K562 (cell line): ENCODE data around the gene NME4. TPM values are rescaled to one million over a fixed set of nuclear protein-coding genes. Genes with fewer than 3 reads are reported as not detected.

ENCODE experiments used
- ATAC-seq: fragments of 200-7000 bp; cut with Tn5 transposase; 3 replicates; pipeline ENCODE4 v1.9.1; 2020; ENCODE audit warnings: moderate library complexity
- BruUV-seq: library from RNA; stranded (reverse); fragments of 400-500 nt; replicated peaks from 2 replicates; lab custom pipeline; 2021; lab: Mats Ljungman, UMichigan
- CTCF ChIA-PET: fragments of 300-600 bp; formaldehyde crosslinking; extraction: SDS; loops from one replicate; lab custom pipeline; 2021; ENCODE audit warnings: low intra/inter-chr PET ratio; lab: Yijun Ruan, JAX
- POLR2A ChIA-PET: fragments of 300-600, 350-650 bp; sonication (Branson Sonifier 250); formaldehyde crosslinking; extraction: SDS; loops from one replicate; lab custom pipeline; 2021; ENCODE audit warnings: antibody characterized with exemption, inconsistent platforms; lab: Yijun Ruan, JAX
- DNase-seq, 4 experiments: peaks; one replicate each; pipeline versions ENCODE4 v3.0.0 to v3.0.0-alpha.2; 2011 to 2018; ENCODE audit warnings: low spot score in 3 of 4, mixed read lengths in 3 of 4; ENCODE audit errors: extremely low read depth in 1 of 4
- FAIRE-seq: peaks from 2 replicates; lab custom pipeline; 2011; peaks lifted over from hg19 to GRCh38; lab: Jason Lieb, UNC
- H2AFZ ChIP-seq: 2 replicates; pipeline ENCODE4 v1.6.0; 2011; ENCODE audit warnings: low read depth, low read length, control low read depth, inconsistent platforms
- H3K27ac ChIP-seq: fragments of 200-600 bp; 3 replicates; pipeline ENCODE4 v1.8.0; 2011; ENCODE audit warnings: low read depth, mild to moderate bottlenecking, control low read depth, inconsistent platforms, low read length, moderate library complexity, mixed read lengths; ENCODE audit errors: extremely low read depth
- H3K27me3 ChIP-seq, 2 experiments: fragments of 300-600 bp in 1 of 2; 2 replicates in 1 of 2; 3 replicates in 1 of 2; pipeline versions ENCODE4 v1.6.0 to v1.8.0; 2011; ENCODE audit warnings: inconsistent platforms in 2 of 2, low read length in 2 of 2, mild to moderate bottlenecking in 1 of 2, mixed read lengths in 1 of 2, moderate library complexity in 1 of 2; ENCODE audit not compliant: control insufficient read depth in 2 of 2, insufficient read depth in 2 of 2
- H3K36me3 ChIP-seq: fragments of 300-600 bp; 3 replicates; pipeline ENCODE4 v1.8.0; 2011; ENCODE audit warnings: mild to moderate bottlenecking, low read length, inconsistent platforms; ENCODE audit not compliant: control insufficient read depth, insufficient read depth
- H3K4me1 ChIP-seq, 2 experiments: fragments of 200-600 bp in 1 of 2; replicated peaks in 1 of 2; 2 replicates in 1 of 2; 3 replicates in 1 of 2; pipeline versions ENCODE4 v1.5.1 to v1.8.0; 2011; ENCODE audit warnings: inconsistent platforms in 2 of 2, low read length in 2 of 2, mild to moderate bottlenecking in 1 of 2, mixed read lengths in 1 of 2, moderate library complexity in 1 of 2; ENCODE audit not compliant: control insufficient read depth in 2 of 2, insufficient read depth in 2 of 2
- H3K4me2 ChIP-seq: 2 replicates; pipeline ENCODE4 v1.6.1; 2011; ENCODE audit warnings: low read length, control low read depth, inconsistent platforms, mixed read lengths; ENCODE audit not compliant: insufficient read depth
- H3K4me3 ChIP-seq: fragments of 200-600 bp; sonication (generic), shearing (Covaris generic); 2 replicates; pipeline ENCODE4 v1.5.1; 2016; ENCODE audit warnings: control low read depth, inconsistent platforms
- H3K79me2 ChIP-seq: fragments of 200-600 bp; 3 replicates; pipeline ENCODE4 v1.8.0; 2011; ENCODE audit warnings: low read length, inconsistent platforms; ENCODE audit not compliant: control insufficient read depth, insufficient read depth
- H3K9ac ChIP-seq, 2 experiments: 2 replicates each; pipeline versions ENCODE4 v1.6.0 to v1.6.1; 2011; ENCODE audit warnings: low read depth in 2 of 2, low read length in 2 of 2, control low read depth in 1 of 2, inconsistent platforms in 1 of 2, mild to moderate bottlenecking in 1 of 2, mixed read lengths in 1 of 2; ENCODE audit not compliant: insufficient read depth in 1 of 2
- H3K9me1 ChIP-seq: one replicate; pipeline ENCODE4 v1.6.0; 2011; ENCODE audit warnings: inconsistent platforms, mild to moderate bottlenecking, low read length, moderate library complexity; ENCODE audit not compliant: control insufficient read depth, insufficient read depth
- H3K9me3 ChIP-seq: replicated peaks from 2 replicates; pipeline ENCODE4 v1.5.1; 2011; ENCODE audit warnings: low read depth, low read length, inconsistent platforms; ENCODE audit not compliant: control insufficient read depth, insufficient read depth
- H4K20me1 ChIP-seq: replicated peaks from 2 replicates; pipeline ENCODE4 v1.6.1; 2011; ENCODE audit warnings: low read length, inconsistent platforms, mixed read lengths; ENCODE audit not compliant: control insufficient read depth, insufficient read depth
- CAMTA2 ChIP-seq: fragments of 250-450 bp; sonication (Bioruptor Pico); conservative IDR thresholded peaks from 2 replicates; pipeline ENCODE4 v1.5.1; 2022
- CHCHD3 ChIP-seq: fragments of 250-450 bp; sonication (Bioruptor Pico); IDR thresholded peaks from 2 replicates; pipeline ENCODE4 v2.1.2; 2022; ENCODE audit warnings: mild to moderate bottlenecking
- ESRRB ChIP-seq: fragments of 250-450 bp; sonication (Bioruptor Pico); IDR thresholded peaks from 2 replicates; pipeline ENCODE4 v1.5.0; 2020; ENCODE audit warnings: mild to moderate bottlenecking, moderate library complexity, borderline replicate concordance
- NCOA6 ChIP-seq: fragments of 450-650 bp; IDR thresholded peaks from 2 replicates; pipeline ENCODE4 v1.6.1; 2017; ENCODE audit warnings: mild to moderate bottlenecking
- POLR2G ChIP-seq: fragments of 200-400 bp; formaldehyde crosslinking; IDR thresholded peaks from 2 replicates; pipeline ENCODE4 v1.6.1; 2017; ENCODE audit warnings: low read depth, mild to moderate bottlenecking, antibody characterized with exemption, low read length, moderate library complexity
- RBM14 ChIP-seq: fragments of 200-400 bp; formaldehyde crosslinking; IDR thresholded peaks from 2 replicates; pipeline ENCODE4 v1.6.1; 2018; ENCODE audit warnings: low read depth, mild to moderate bottlenecking, low read length, moderate library complexity, borderline replicate concordance; ENCODE audit not compliant: insufficient read depth
- RFX5 ChIP-seq: IDR thresholded peaks from 2 replicates; pipeline ENCODE4 v1.6.1; 2011; ENCODE audit warnings: low read depth, mild to moderate bottlenecking, improper control_type of control experiment, low read length
- STAT5A ChIP-seq: IDR thresholded peaks from 2 replicates; pipeline ENCODE4 v1.6.1; 2012; ENCODE audit warnings: low read length, inconsistent platforms, borderline replicate concordance
- U2AF2 ChIP-seq: fragments of 200-400 bp; formaldehyde crosslinking; optimal IDR thresholded peaks from 2 replicates; pipeline ENCODE3; 2017; ENCODE audit warnings: low read depth, mild to moderate bottlenecking, low read length
- WGBS: fragments of 100-300 bp; shearing (Covaris generic); methylation state at CpG from one replicate; pipeline ENCODE4 v1.1.6; 2016; ENCODE audit warnings: low coverage, mixed read lengths; ENCODE audit not compliant: insufficient coverage; ENCODE audit errors: missing lambda C conversion rate; 5-methylcytosine and 5-hydroxymethylcytosine counted together
- in situ Hi-C: fragments of 300-500 bp; cut with MboI; formaldehyde crosslinking; loops from 4 replicates; pipeline ENCODE4 v1.15.0; 2018; ENCODE audit warnings: inconsistent platforms, mixed read lengths
- intact Hi-C: fragments of 100-400 bp; cut with micrococcal nuclease; formaldehyde crosslinking; loops from 2 replicates; pipeline ENCODE4 v1.14.2; 2022
- polyA plus RNA-seq, 8 experiments: library from polyadenylated mRNA; depleted of rRNA in 4 of 8; stranded (reverse) in 5 of 8; unstranded in 3 of 8; fragments of >200 nt; fragmentation: Nextera tagmentation in 2 of 8; fragmentation: Illumina TruSeq in 1 of 8; extraction: Ambion mirVana in 2 of 8; extraction: Trizol in 1 of 8; gene quantifications; 2 replicates each; pipeline versions ENCODE4 v1.2.1 to v1.2.3, GENCODE V29; 2011 to 2014; ENCODE audit warnings: inconsistent platforms in 1 of 8, missing spikeins in 1 of 8
- total RNA-seq, 7 experiments: library from RNA; depleted of rRNA in 6 of 7; stranded (reverse); fragments of >200 nt in 6 of 7; fragmentation: Illumina TruSeq in 2 of 7; extraction: Trizol in 2 of 7; gene quantifications; 2 replicates each; pipeline versions ENCODE4 v1.2.1 to v1.2.3, GENCODE V29; 2011 to 2021; ENCODE audit warnings: low replicate concordance in 1 of 7
- TF ChIP-seq, protein P1 (sequence below): fragments of 250-450 bp; sonication (Bioruptor Pico); IDR thresholded peaks from 2 replicates; pipeline ENCODE4 v1.5.0; 2021; ENCODE audit warnings: mild to moderate bottlenecking, borderline replicate concordance
- TF ChIP-seq, protein P2 (sequence below), 2 experiments: fragments of 450-650 bp; conservative IDR thresholded peaks; 2 replicates each; pipeline ENCODE4 v1.6.1; 2017; ENCODE audit warnings: mild to moderate bottlenecking in 2 of 2, moderate library complexity in 2 of 2
- TF ChIP-seq, protein P3 (sequence below): sonication (generic); formaldehyde crosslinking; IDR thresholded peaks from 2 replicates; pipeline ENCODE4 v1.9.0; 2022; ENCODE audit warnings: mild to moderate bottlenecking, missing genetic modification reagents
- TF ChIP-seq, protein P4 (sequence below): fragments of 200-800 bp; sonication (Bioruptor generic); IDR thresholded peaks from 2 replicates; pipeline ENCODE4 v1.6.1; 2016; ENCODE audit warnings: missing genetic modification characterization, missing compliant biosample characterization

The NME4 gene
- total and polyA plus RNA-seq, 9 of the 15 experiments (the other 6 are each of a cell fraction or from before 2014, with no cell fraction given), result 15.4 to 264 (median 139) TPM

DNA sequence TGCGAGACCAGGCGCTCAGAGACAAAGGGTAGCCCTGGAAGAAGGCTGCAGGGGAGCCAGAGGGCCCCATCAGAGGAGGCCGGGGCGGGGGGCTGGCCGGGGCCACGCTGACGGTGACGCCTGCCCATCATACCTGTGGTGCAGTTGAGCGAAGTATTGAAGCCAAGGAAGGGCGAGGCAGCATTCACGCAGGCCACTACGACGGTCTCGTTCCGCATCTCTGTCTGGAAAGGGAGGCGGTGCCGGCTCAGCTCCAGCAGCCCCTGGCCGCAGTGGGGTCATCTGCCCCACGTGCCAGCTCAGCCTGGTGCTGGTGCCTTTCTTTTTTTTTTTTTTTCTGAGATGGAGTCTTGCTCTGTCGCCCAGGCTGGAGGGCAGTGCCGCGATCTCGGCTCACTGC lies 21.8 kb upstream of the NME4 start:
- POLR2A ChIA-PET, result interaction anchor here (0.6 to 1.2 kb wide), 4 partner anchors 12 to 1586 kb away, joined by 3 to 4 read pairs (median 4); no protein-coding TSS in a partner anchor
- no peaks in the 10 kb centered on the region for H3K27me3 ChIP-seq
- FAIRE-seq, result no peak
- no peak for TF ChIP-seq ESRRB
- TF ChIP-seq, protein P1, sequence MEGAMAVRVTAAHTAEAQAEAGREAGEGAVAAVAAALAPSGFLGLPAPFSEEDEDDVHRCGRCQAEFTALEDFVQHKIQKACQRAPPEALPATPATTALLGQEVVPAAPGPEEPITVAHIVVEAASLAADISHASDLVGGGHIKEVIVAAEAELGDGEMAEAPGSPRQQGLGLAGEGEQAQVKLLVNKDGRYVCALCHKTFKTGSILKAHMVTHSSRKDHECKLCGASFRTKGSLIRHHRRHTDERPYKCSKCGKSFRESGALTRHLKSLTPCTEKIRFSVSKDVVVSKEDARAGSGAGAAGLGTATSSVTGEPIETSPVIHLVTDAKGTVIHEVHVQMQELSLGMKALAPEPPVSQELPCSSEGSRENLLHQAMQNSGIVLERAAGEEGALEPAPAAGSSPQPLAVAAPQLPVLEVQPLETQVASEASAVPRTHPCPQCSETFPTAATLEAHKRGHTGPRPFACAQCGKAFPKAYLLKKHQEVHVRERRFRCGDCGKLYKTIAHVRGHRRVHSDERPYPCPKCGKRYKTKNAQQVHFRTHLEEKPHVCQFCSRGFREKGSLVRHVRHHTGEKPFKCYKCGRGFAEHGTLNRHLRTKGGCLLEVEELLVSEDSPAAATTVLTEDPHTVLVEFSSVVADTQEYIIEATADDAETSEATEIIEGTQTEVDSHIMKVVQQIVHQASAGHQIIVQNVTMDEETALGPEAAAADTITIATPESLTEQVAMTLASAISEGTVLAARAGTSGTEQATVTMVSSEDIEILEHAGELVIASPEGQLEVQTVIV (CRISPR knock-in tag), result no peak
- no peak for TF ChIP-seq STAT5A
- no peak for TF ChIP-seq CAMTA2
- no peak for TF ChIP-seq POLR2G
- TF ChIP-seq, protein P2, sequence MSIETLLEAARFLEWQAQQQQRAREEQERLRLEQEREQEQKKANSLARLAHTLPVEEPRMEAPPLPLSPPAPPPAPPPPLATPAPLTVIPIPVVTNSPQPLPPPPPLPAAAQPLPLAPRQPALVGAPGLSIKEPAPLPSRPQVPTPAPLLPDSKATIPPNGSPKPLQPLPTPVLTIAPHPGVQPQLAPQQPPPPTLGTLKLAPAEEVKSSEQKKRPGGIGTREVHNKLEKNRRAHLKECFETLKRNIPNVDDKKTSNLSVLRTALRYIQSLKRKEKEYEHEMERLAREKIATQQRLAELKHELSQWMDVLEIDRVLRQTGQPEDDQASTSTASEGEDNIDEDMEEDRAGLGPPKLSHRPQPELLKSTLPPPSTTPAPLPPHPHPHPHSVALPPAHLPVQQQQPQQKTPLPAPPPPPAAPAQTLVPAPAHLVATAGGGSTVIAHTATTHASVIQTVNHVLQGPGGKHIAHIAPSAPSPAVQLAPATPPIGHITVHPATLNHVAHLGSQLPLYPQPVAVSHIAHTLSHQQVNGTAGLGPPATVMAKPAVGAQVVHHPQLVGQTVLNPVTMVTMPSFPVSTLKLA (conservative IDR thresholded peaks at IDR 0.05), result no peak
- no peak for TF ChIP-seq NCOA6
- TF ChIP-seq RFX5, result no peak
- TF ChIP-seq CHCHD3 (CRISPR knock-in tag), result no peak
- TF ChIP-seq, protein P3, sequence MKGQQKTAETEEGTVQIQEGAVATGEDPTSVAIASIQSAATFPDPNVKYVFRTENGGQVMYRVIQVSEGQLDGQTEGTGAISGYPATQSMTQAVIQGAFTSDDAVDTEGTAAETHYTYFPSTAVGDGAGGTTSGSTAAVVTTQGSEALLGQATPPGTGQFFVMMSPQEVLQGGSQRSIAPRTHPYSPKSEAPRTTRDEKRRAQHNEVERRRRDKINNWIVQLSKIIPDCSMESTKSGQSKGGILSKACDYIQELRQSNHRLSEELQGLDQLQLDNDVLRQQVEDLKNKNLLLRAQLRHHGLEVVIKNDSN (CRISPR knock-in tag), result no peak
- TF ChIP-seq, protein P4, sequence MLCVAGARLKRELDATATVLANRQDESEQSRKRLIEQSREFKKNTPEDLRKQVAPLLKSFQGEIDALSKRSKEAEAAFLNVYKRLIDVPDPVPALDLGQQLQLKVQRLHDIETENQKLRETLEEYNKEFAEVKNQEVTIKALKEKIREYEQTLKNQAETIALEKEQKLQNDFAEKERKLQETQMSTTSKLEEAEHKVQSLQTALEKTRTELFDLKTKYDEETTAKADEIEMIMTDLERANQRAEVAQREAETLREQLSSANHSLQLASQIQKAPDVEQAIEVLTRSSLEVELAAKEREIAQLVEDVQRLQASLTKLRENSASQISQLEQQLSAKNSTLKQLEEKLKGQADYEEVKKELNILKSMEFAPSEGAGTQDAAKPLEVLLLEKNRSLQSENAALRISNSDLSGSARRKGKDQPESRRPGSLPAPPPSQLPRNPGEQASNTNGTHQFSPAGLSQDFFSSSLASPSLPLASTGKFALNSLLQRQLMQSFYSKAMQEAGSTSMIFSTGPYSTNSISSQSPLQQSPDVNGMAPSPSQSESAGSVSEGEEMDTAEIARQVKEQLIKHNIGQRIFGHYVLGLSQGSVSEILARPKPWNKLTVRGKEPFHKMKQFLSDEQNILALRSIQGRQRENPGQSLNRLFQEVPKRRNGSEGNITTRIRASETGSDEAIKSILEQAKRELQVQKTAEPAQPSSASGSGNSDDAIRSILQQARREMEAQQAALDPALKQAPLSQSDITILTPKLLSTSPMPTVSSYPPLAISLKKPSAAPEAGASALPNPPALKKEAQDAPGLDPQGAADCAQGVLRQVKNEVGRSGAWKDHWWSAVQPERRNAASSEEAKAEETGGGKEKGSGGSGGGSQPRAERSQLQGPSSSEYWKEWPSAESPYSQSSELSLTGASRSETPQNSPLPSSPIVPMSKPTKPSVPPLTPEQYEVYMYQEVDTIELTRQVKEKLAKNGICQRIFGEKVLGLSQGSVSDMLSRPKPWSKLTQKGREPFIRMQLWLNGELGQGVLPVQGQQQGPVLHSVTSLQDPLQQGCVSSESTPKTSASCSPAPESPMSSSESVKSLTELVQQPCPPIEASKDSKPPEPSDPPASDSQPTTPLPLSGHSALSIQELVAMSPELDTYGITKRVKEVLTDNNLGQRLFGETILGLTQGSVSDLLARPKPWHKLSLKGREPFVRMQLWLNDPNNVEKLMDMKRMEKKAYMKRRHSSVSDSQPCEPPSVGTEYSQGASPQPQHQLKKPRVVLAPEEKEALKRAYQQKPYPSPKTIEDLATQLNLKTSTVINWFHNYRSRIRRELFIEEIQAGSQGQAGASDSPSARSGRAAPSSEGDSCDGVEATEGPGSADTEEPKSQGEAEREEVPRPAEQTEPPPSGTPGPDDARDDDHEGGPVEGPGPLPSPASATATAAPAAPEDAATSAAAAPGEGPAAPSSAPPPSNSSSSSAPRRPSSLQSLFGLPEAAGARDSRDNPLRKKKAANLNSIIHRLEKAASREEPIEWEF, result no peak
- TF ChIP-seq U2AF2, result no peak
- TF ChIP-seq RBM14, result no peak

More for the DNA sequence above, 21.8 kb upstream of the NME4 start:
- H3K27ac ChIP-seq, result no peak overlapping the region
- no peak overlapping the region for H3K4me3 ChIP-seq
- no peak overlapping the region for H2AFZ ChIP-seq
- H3K9ac ChIP-seq, result no peak overlapping the region; a peak in 1 of 4 replicates
- peaks cover 5% of the 10 kb centered on the region for H3K9me1 ChIP-seq
- in situ Hi-C loops, result no loop called here
- H3K4me2 ChIP-seq, result no peak overlapping the region
- H3K9me3 ChIP-seq, result no peaks in the 10 kb centered on the region
- CTCF ChIA-PET, result no interaction called here
- no peak for DNase-seq
- intact Hi-C loops, result no loop called here
- peaks cover 9 to 58% of the 10 kb centered on the region in 2 experiments for H3K4me1 ChIP-seq
- no TSS peak for BruUV-seq
- ATAC-seq, result no peak
- 94% methylated on average over 12 of the region's 23 CpGs for WGBS
- peaks cover 64% of the 10 kb centered on the region; the same call in 2 of the 3 replicates for H3K36me3 ChIP-seq
- no peaks in the 10 kb centered on the region for H4K20me1 ChIP-seq
- H3K79me2 ChIP-seq, result peaks cover 17% of the 10 kb centered on the region
